ENCODE results near the gene MROH9.

Gene MROH9

GRCh38 chr1:170938281-170938680 is 2.9 kb downstream of the MROH9 start:
- no peak for TF ChIP-seq EGR1 (IDR thresholded peaks at IDR 0.05)
- no peak for TF ChIP-seq REST (IDR thresholded peaks at IDR 0.05; ENCODE audit: low read depth)
- no peak for TF ChIP-seq ZBTB7A (IDR thresholded peaks at IDR 0.05; ENCODE audit: low read depth)
- no peak for TF ChIP-seq RAD21 (IDR thresholded peaks at IDR 0.05; ENCODE audit: low read depth)
- no peak for TF ChIP-seq NFIC (IDR thresholded peaks at IDR 0.05)
- no peak for TF ChIP-seq USF1 (IDR thresholded peaks at IDR 0.05)
- no peak for TF ChIP-seq FOXM1 (IDR thresholded peaks at IDR 0.05; ENCODE audit: borderline replicate concordance, low read depth)
- no peak for TF ChIP-seq YY1 (IDR thresholded peaks at IDR 0.05; ENCODE audit: low read depth)
- no peak for TF ChIP-seq CREB1 (IDR thresholded peaks at IDR 0.05; ENCODE audit: low read depth)
- no peak for TF ChIP-seq EP300 (IDR thresholded peaks at IDR 0.05; ENCODE audit: borderline replicate concordance)
- TF ChIP-seq MAX (IDR thresholded peaks at IDR 0.05): no peak
- TF ChIP-seq TCF12 (IDR thresholded peaks at IDR 0.05; ENCODE audit: low read depth): no peak
- TF ChIP-seq CEBPB (IDR thresholded peaks at IDR 0.05): no peak
- TF ChIP-seq TEAD4 (IDR thresholded peaks at IDR 0.05): no peak
- TF ChIP-seq TAF1 (IDR thresholded peaks at IDR 0.05; ENCODE audit: low read depth): no peak

GRCh38 chr1:170939476-170939875 is 4.1 kb downstream of the MROH9 start:
- TF ChIP-seq TAF1 (IDR thresholded peaks at IDR 0.05; ENCODE audit: low read depth) (no peak), MAX (IDR thresholded peaks at IDR 0.05) (no peak), YY1 (IDR thresholded peaks at IDR 0.05; ENCODE audit: low read depth) (no peak), NFIC (IDR thresholded peaks at IDR 0.05) (no peak), USF1 (IDR thresholded peaks at IDR 0.05) (no peak), ZBTB7A (IDR thresholded peaks at IDR 0.05; ENCODE audit: low read depth) (no peak), FOXM1 (IDR thresholded peaks at IDR 0.05; ENCODE audit: borderline replicate concordance, low read depth) (no peak)

GRCh38 chr1:170959385-170959784 is 24.1 kb downstream of the MROH9 start:
- TF ChIP-seq YY1 (IDR thresholded peaks at IDR 0.05; ENCODE audit: low read depth) (no peak), USF1 (IDR thresholded peaks at IDR 0.05) (no peak), MAX (IDR thresholded peaks at IDR 0.05) (no peak), CEBPB (IDR thresholded peaks at IDR 0.05) (no peak), EP300 (IDR thresholded peaks at IDR 0.05; ENCODE audit: borderline replicate concordance) (no peak), ZBTB7A (IDR thresholded peaks at IDR 0.05; ENCODE audit: low read depth) (no peak), NFIC (IDR thresholded peaks at IDR 0.05) (no peak), FOXM1 (IDR thresholded peaks at IDR 0.05; ENCODE audit: borderline replicate concordance, low read depth) (no peak), RAD21 (IDR thresholded peaks at IDR 0.05; ENCODE audit: low read depth) (no peak), TEAD4 (IDR thresholded peaks at IDR 0.05) (no peak), EGR1 (IDR thresholded peaks at IDR 0.05) (no peak), TCF12 (IDR thresholded peaks at IDR 0.05; ENCODE audit: low read depth) (no peak), CREB1 (IDR thresholded peaks at IDR 0.05; ENCODE audit: low read depth) (no peak), TAF1 (IDR thresholded peaks at IDR 0.05; ENCODE audit: low read depth) (no peak), REST (IDR thresholded peaks at IDR 0.05; ENCODE audit: low read depth) (no peak)

GRCh38 chr1:170964506-170964905 is 29.2 kb downstream of the MROH9 start:
- TF ChIP-seq MAX (IDR thresholded peaks at IDR 0.05) (no peak), FOXM1 (IDR thresholded peaks at IDR 0.05; ENCODE audit: borderline replicate concordance, low read depth) (no peak), REST (IDR thresholded peaks at IDR 0.05; ENCODE audit: low read depth) (no peak), CREB1 (IDR thresholded peaks at IDR 0.05; ENCODE audit: low read depth) (no peak), EGR1 (IDR thresholded peaks at IDR 0.05) (no peak), TEAD4 (IDR thresholded peaks at IDR 0.05) (no peak)
